Measurements from ENCODE around the gene TTC16.

DNA sequence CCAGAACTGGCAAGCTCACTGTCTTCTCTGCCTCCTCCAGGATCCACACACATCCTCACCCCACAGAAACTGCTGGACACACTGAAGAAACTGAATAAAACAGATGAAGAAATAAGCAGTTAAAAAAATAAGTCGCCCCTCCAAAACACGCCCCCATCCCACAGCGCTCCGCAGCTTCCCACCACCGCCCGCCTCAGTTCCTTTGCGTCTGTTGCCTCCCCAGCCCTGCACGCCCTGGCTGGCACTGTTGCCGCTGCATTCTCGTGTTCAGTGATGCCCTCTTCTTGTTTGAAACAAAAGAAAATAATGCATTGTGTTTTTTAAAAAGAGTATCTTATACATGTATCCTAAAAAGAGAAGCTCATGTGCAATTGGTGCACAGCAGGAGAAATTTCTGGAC is 25.1 kb upstream of the TTC16 start:
- TF ChIP-seq POLR2AphosphoS5 (IDR thresholded peaks at IDR 0.05) = no peak
- TF ChIP-seq, protein P1, sequence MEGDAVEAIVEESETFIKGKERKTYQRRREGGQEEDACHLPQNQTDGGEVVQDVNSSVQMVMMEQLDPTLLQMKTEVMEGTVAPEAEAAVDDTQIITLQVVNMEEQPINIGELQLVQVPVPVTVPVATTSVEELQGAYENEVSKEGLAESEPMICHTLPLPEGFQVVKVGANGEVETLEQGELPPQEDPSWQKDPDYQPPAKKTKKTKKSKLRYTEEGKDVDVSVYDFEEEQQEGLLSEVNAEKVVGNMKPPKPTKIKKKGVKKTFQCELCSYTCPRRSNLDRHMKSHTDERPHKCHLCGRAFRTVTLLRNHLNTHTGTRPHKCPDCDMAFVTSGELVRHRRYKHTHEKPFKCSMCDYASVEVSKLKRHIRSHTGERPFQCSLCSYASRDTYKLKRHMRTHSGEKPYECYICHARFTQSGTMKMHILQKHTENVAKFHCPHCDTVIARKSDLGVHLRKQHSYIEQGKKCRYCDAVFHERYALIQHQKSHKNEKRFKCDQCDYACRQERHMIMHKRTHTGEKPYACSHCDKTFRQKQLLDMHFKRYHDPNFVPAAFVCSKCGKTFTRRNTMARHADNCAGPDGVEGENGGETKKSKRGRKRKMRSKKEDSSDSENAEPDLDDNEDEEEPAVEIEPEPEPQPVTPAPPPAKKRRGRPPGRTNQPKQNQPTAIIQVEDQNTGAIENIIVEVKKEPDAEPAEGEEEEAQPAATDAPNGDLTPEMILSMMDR (IDR thresholded peaks at IDR 0.05) = no peak
